RWPE2 (cell line): ENCODE data around the gene FAM181A.

ENCODE experiments used
- ATAC-seq: fragments of 200-7000 bp; cut with Tn5 transposase; 3 replicates; pipeline ENCODE4 v1.9.1; 2021; ENCODE audit warnings: low read depth
- DNase-seq: peaks from one replicate; pipeline ENCODE4 v3.0.0-alpha.2; 2020; ENCODE audit warnings: low spot score
- H3K27ac ChIP-seq: fragments of 450-650 bp; 2 replicates; pipeline ENCODE4 v1.5.1; 2017; ENCODE audit warnings: mild to moderate bottlenecking; ENCODE audit not compliant: poor library complexity, severe bottlenecking
- H3K27me3 ChIP-seq: fragments of 250-450 bp; sonication (Bioruptor Pico); 2 replicates; pipeline ENCODE4 v1.5.1; 2021; ENCODE audit warnings: mild to moderate bottlenecking, moderate library complexity; ENCODE audit not compliant: insufficient read depth, poor library complexity, severe bottlenecking
- H3K36me3 ChIP-seq: fragments of 250-450 bp; sonication (Bioruptor Pico); 2 replicates; pipeline ENCODE4 v1.5.1; 2020; ENCODE audit warnings: low read depth, mild to moderate bottlenecking, moderate library complexity
- H3K4me1 ChIP-seq: fragments of 250-450 bp; sonication (Bioruptor Pico); 2 replicates; pipeline ENCODE4 v1.5.1; 2021; ENCODE audit warnings: mild to moderate bottlenecking, moderate library complexity; ENCODE audit not compliant: insufficient read depth, poor library complexity, severe bottlenecking
- H3K4me3 ChIP-seq: fragments of 250-450 bp; sonication (Bioruptor Pico); 2 replicates; pipeline ENCODE4 v1.5.1; 2021; ENCODE audit warnings: mild to moderate bottlenecking, moderate library complexity; ENCODE audit not compliant: severe bottlenecking
- H3K9me3 ChIP-seq: fragments of 250-450 bp; sonication (Bioruptor Pico); 2 replicates; pipeline ENCODE4 v1.5.1; 2021; ENCODE audit warnings: mild to moderate bottlenecking, moderate library complexity; ENCODE audit not compliant: severe bottlenecking
- CTCF ChIP-seq: fragments of 450-650 bp; IDR thresholded peaks from one replicate; pipeline ENCODE4 v1.5.1; 2017; ENCODE audit warnings: mild to moderate bottlenecking, moderate library complexity; ENCODE audit not compliant: poor library complexity, severe bottlenecking

FAM181A gene

GRCh38 chr14:93953739-93954515 is 26.8 kb downstream of the FAM181A start:
- no peak for TF ChIP-seq CTCF
- H3K9me3 ChIP-seq: no peaks in the 10 kb centered on the region
- DNase-seq (no peak), ATAC-seq (no peak)
- no peaks in the 10 kb centered on the region for H3K36me3 ChIP-seq
- no peaks in the 10 kb centered on the region for H3K27me3 ChIP-seq
- H3K4me1 ChIP-seq: peaks cover 1% of the 10 kb centered on the region
- no peak overlapping the region for H3K27ac ChIP-seq
- H3K4me3 ChIP-seq: no peak overlapping the region

GRCh38 chr14:93954516-93954830 is 27.3 kb downstream of the FAM181A start:
- Histone ChIP-seq H3K27me3 (no peaks in the 10 kb centered on the region), H3K36me3 (no peaks in the 10 kb centered on the region), H3K9me3 (no peaks in the 10 kb centered on the region), H3K27ac (no peak overlapping the region), H3K4me3 (no peak overlapping the region), H3K4me1 (peaks cover 6% of the 10 kb centered on the region)
- ATAC-seq (no peak), DNase-seq (no peak)
- no peak for TF ChIP-seq CTCF

GRCh38 chr14:93954900-93955849 is 28.0 kb downstream of the FAM181A start:
- H3K9me3 ChIP-seq: no peaks in the 10 kb centered on the region
- DNase-seq: no peak
- peaks cover 13% of the 10 kb centered on the region for H3K4me1 ChIP-seq
- no peaks in the 10 kb centered on the region for H3K36me3 ChIP-seq
- no peak overlapping the region for H3K4me3 ChIP-seq
- no peak for TF ChIP-seq CTCF
- no peak for ATAC-seq
- no peak overlapping the region for H3K27ac ChIP-seq
- H3K27me3 ChIP-seq: no peaks in the 10 kb centered on the region

GRCh38 chr14:93955850-93956481 is 28.8 kb downstream of the FAM181A start:
- ATAC-seq (no peak), DNase-seq (no peak)
- Histone ChIP-seq H3K4me3 (no peak overlapping the region), H3K4me1 (peaks cover 20% of the 10 kb centered on the region), H3K36me3 (no peaks in the 10 kb centered on the region), H3K27me3 (no peaks in the 10 kb centered on the region), H3K27ac (no peak overlapping the region), H3K9me3 (no peaks in the 10 kb centered on the region)
- TF ChIP-seq CTCF: no peak
